H1 (cell line): Measurements from ENCODE around the gene RPL19. TPM values are rescaled to one million over a fixed set of nuclear protein-coding genes. Genes with fewer than 3 reads are reported as not detected.

Source experiments
- ATF2 ChIP-seq: IDR thresholded peaks from 2 replicates; pipeline ENCODE4 v1.6.1; 2012; ENCODE audit warnings: low read length, inconsistent platforms
- CBX8 ChIP-seq: fragments of 300-800, 300-1000 bp; sonication (generic); IDR thresholded peaks from 2 replicates; pipeline ENCODE4 v1.7.1; 2016; ENCODE audit warnings: low read depth, low read length, borderline replicate concordance
- KDM4A ChIP-seq: IDR thresholded peaks from one replicate; pipeline ENCODE4 v1.7.1; 2012; ENCODE audit warnings: low read depth, mild to moderate bottlenecking, moderate library complexity, low read length, inconsistent platforms; ENCODE audit not compliant: severe bottlenecking
- RXRA ChIP-seq: IDR thresholded peaks from 2 replicates; pipeline ENCODE4 v1.6.1; 2011; ENCODE audit warnings: low read depth, mild to moderate bottlenecking, low read length, moderate library complexity; ENCODE audit not compliant: insufficient read depth
- SP4 ChIP-seq: IDR thresholded peaks from 2 replicates; pipeline ENCODE4 v1.6.1; 2012; ENCODE audit warnings: low read length, inconsistent platforms
- SRF ChIP-seq: IDR thresholded peaks from 2 replicates; pipeline ENCODE4 v1.6.1; 2011; ENCODE audit warnings: mild to moderate bottlenecking, low read depth, low read length, moderate library complexity
- SUZ12 ChIP-seq: fragments of 200-600 bp; sonication (generic); IDR thresholded peaks from 2 replicates; pipeline ENCODE4 v1.6.1; 2012; ENCODE audit warnings: mild to moderate bottlenecking, inconsistent platforms, low read length, moderate library complexity, mixed read lengths
- polyA plus RNA-seq, 7 experiments: library from polyadenylated mRNA; depleted of rRNA in 3 of 7; stranded (reverse) in 5 of 7; unstranded in 2 of 7; fragments of >200 nt in 5 of 7; fragments of 200-250 nt in 2 of 7; gene quantifications; 1 replicate in 5 of 7; 2 replicates in 1 of 7; 4 replicates in 1 of 7; pipeline versions ENCODE4 v1.2.1 to v1.2.3, GENCODE V29; 2011 to 2013; ENCODE audit warnings: missing spikeins in 2 of 7, mixed read lengths in 2 of 7
- total RNA-seq: library from RNA; stranded (reverse); fragmentation: NEBNext Ultra II Directional; extraction: Animal tissue kit (Norgen Biotek cat#: 25700); gene quantifications from 2 replicates; pipeline ENCODE4 v1.2.1, GENCODE V29; 2021

The RPL19 gene
- total and polyA plus RNA-seq, 2 of the 8 experiments (the other 6 are each of a cell fraction or from before 2014, with no cell fraction given), result 2,108 to 2,182 TPM

DNA sequence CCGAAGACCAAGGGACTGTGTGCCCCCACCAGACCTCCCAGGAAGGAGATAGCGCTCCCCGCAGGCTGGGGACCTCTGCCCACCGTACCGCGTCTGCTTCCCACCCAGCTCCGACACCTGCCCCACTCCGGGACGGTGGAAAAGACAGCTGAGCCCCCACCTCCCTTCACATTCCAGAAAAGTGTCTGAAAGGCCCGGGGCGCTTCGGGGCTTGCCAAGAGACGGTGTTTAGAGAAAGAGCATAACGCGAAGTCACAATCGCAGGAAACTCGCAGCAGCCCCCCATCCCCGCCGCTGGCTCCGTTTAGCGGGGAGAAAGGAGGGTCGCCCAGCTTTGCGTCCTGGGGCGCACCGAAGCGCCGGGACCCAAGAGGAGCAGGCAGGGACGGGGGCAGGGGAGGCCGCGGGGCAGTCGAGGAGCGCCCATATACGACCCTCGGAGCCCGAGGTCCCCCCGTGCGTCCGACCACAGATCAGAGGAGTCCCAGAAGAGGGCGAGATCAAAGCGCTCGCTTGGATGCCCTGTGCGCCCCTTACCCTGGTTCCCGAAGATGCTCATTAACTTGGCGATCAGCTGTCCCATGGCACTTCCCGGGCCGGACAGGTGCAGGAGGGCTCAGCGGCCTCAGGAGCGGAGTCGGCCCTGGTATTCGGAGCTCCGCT is 34.8 kb upstream of the RPL19 start (continued):
- no peak for TF ChIP-seq SRF
- TF ChIP-seq RXRA, result no peak
- TF ChIP-seq SP4, result no peak
- TF ChIP-seq SUZ12, result peak; percentile 71
- TF ChIP-seq KDM4A, result peak; percentile 79
- TF ChIP-seq ATF2, result no peak
- TF ChIP-seq CBX8, result no peak
